ENCODE data around the gene LIN28B. TPM values are rescaled to one million over a fixed set of nuclear protein-coding genes. Genes with fewer than 3 reads are reported as not detected.

LIN28B gene
- total and polyA plus RNA-seq, 2 experiments from 2014 or later = 35.3 to 96.4 TPM

DNA sequence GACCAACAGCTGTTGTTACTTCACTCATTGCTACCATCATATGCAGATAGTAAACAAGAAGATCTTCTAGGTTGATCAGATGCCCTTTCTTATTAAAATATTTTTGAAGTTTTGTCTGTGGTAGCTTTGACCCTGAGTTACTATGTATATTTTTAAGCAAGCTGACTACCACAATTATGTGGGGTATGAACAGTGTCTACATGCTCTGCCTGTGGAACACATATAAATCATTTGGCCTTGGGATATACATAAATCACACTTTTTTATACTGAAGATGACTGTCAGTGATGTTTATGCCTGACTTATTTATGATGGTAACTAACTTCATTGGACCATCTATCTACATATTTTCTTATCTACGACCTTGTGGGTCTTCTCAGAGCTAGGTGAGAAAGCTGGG, 44.2 kb downstream of the LIN28B start:
- Histone ChIP-seq H3K79me2 (replicated peaks; ENCODE audit: insufficient read depth) (peaks cover 93% of the 10 kb centered on the region), H2AFZ (no peak overlapping the region), H3K4me2 (no peak overlapping the region), H3K4me1 (ENCODE audit: insufficient read depth) (peaks cover 14% of the 10 kb centered on the region; the same call in 1 of the 2 replicates), H3K9me2 (ENCODE audit: insufficient read depth) (no peaks in the 10 kb centered on the region), H3K27me3 (ENCODE audit: insufficient read depth) (no peaks in the 10 kb centered on the region), H4K20me1 (replicated peaks; ENCODE audit: insufficient read depth) (0 out of 2 replicates have a peak, but pooled peaks cover 6% of the 10 kb centered on the region), H3K36me3 (ENCODE audit: insufficient read depth) (no peaks in the 10 kb centered on the region), H3F3A (replicated peaks; ENCODE audit: low read depth) (no peaks in the 10 kb centered on the region), H3K4me3 (no peak overlapping the region), H3K27ac (ENCODE audit: low read depth) (no peak overlapping the region)
- TF ChIP-seq CREB1 (CRISPR knock-in tag; IDR thresholded peaks at IDR 0.05; ENCODE audit: low read depth) (no peak), NANOG (IDR thresholded peaks at IDR 0.05; ENCODE audit: borderline replicate concordance) (no peak), EZH2phosphoT487 (IDR thresholded peaks at IDR 0.05; ENCODE audit: unreplicated experiment) (no peak), ZNF331 (CRISPR knock-in tag; IDR thresholded peaks at IDR 0.05; ENCODE audit: low read depth) (no peak), ZNF114 (CRISPR knock-in tag; IDR thresholded peaks at IDR 0.05) (no peak), EZH2 (IDR thresholded peaks at IDR 0.05; ENCODE audit: low read depth, unreplicated experiment) (no peak), POLR2AphosphoS5 (IDR thresholded peaks at IDR 0.05; ENCODE audit: low read depth) (no peak), STAT1 (IDR thresholded peaks at IDR 0.05; ENCODE audit: unreplicated experiment) (no peak), JUNB (IDR thresholded peaks at IDR 0.05; ENCODE audit: unreplicated experiment) (no peak)
- TF ChIP-seq, protein P1, sequence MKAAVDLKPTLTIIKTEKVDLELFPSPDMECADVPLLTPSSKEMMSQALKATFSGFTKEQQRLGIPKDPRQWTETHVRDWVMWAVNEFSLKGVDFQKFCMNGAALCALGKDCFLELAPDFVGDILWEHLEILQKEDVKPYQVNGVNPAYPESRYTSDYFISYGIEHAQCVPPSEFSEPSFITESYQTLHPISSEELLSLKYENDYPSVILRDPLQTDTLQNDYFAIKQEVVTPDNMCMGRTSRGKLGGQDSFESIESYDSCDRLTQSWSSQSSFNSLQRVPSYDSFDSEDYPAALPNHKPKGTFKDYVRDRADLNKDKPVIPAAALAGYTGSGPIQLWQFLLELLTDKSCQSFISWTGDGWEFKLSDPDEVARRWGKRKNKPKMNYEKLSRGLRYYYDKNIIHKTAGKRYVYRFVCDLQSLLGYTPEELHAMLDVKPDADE (IDR thresholded peaks at IDR 0.05) = no peak
- TF ChIP-seq, protein P2, sequence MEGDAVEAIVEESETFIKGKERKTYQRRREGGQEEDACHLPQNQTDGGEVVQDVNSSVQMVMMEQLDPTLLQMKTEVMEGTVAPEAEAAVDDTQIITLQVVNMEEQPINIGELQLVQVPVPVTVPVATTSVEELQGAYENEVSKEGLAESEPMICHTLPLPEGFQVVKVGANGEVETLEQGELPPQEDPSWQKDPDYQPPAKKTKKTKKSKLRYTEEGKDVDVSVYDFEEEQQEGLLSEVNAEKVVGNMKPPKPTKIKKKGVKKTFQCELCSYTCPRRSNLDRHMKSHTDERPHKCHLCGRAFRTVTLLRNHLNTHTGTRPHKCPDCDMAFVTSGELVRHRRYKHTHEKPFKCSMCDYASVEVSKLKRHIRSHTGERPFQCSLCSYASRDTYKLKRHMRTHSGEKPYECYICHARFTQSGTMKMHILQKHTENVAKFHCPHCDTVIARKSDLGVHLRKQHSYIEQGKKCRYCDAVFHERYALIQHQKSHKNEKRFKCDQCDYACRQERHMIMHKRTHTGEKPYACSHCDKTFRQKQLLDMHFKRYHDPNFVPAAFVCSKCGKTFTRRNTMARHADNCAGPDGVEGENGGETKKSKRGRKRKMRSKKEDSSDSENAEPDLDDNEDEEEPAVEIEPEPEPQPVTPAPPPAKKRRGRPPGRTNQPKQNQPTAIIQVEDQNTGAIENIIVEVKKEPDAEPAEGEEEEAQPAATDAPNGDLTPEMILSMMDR (conservative IDR thresholded peaks at IDR 0.05; ENCODE audit: low read depth in 2 of 2) = no peak
- TF ChIP-seq, protein P3, sequence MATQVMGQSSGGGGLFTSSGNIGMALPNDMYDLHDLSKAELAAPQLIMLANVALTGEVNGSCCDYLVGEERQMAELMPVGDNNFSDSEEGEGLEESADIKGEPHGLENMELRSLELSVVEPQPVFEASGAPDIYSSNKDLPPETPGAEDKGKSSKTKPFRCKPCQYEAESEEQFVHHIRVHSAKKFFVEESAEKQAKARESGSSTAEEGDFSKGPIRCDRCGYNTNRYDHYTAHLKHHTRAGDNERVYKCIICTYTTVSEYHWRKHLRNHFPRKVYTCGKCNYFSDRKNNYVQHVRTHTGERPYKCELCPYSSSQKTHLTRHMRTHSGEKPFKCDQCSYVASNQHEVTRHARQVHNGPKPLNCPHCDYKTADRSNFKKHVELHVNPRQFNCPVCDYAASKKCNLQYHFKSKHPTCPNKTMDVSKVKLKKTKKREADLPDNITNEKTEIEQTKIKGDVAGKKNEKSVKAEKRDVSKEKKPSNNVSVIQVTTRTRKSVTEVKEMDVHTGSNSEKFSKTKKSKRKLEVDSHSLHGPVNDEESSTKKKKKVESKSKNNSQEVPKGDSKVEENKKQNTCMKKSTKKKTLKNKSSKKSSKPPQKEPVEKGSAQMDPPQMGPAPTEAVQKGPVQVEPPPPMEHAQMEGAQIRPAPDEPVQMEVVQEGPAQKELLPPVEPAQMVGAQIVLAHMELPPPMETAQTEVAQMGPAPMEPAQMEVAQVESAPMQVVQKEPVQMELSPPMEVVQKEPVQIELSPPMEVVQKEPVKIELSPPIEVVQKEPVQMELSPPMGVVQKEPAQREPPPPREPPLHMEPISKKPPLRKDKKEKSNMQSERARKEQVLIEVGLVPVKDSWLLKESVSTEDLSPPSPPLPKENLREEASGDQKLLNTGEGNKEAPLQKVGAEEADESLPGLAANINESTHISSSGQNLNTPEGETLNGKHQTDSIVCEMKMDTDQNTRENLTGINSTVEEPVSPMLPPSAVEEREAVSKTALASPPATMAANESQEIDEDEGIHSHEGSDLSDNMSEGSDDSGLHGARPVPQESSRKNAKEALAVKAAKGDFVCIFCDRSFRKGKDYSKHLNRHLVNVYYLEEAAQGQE (IDR thresholded peaks at IDR 0.05; ENCODE audit: unreplicated experiment) = no peak
- TF ChIP-seq, protein P4, sequence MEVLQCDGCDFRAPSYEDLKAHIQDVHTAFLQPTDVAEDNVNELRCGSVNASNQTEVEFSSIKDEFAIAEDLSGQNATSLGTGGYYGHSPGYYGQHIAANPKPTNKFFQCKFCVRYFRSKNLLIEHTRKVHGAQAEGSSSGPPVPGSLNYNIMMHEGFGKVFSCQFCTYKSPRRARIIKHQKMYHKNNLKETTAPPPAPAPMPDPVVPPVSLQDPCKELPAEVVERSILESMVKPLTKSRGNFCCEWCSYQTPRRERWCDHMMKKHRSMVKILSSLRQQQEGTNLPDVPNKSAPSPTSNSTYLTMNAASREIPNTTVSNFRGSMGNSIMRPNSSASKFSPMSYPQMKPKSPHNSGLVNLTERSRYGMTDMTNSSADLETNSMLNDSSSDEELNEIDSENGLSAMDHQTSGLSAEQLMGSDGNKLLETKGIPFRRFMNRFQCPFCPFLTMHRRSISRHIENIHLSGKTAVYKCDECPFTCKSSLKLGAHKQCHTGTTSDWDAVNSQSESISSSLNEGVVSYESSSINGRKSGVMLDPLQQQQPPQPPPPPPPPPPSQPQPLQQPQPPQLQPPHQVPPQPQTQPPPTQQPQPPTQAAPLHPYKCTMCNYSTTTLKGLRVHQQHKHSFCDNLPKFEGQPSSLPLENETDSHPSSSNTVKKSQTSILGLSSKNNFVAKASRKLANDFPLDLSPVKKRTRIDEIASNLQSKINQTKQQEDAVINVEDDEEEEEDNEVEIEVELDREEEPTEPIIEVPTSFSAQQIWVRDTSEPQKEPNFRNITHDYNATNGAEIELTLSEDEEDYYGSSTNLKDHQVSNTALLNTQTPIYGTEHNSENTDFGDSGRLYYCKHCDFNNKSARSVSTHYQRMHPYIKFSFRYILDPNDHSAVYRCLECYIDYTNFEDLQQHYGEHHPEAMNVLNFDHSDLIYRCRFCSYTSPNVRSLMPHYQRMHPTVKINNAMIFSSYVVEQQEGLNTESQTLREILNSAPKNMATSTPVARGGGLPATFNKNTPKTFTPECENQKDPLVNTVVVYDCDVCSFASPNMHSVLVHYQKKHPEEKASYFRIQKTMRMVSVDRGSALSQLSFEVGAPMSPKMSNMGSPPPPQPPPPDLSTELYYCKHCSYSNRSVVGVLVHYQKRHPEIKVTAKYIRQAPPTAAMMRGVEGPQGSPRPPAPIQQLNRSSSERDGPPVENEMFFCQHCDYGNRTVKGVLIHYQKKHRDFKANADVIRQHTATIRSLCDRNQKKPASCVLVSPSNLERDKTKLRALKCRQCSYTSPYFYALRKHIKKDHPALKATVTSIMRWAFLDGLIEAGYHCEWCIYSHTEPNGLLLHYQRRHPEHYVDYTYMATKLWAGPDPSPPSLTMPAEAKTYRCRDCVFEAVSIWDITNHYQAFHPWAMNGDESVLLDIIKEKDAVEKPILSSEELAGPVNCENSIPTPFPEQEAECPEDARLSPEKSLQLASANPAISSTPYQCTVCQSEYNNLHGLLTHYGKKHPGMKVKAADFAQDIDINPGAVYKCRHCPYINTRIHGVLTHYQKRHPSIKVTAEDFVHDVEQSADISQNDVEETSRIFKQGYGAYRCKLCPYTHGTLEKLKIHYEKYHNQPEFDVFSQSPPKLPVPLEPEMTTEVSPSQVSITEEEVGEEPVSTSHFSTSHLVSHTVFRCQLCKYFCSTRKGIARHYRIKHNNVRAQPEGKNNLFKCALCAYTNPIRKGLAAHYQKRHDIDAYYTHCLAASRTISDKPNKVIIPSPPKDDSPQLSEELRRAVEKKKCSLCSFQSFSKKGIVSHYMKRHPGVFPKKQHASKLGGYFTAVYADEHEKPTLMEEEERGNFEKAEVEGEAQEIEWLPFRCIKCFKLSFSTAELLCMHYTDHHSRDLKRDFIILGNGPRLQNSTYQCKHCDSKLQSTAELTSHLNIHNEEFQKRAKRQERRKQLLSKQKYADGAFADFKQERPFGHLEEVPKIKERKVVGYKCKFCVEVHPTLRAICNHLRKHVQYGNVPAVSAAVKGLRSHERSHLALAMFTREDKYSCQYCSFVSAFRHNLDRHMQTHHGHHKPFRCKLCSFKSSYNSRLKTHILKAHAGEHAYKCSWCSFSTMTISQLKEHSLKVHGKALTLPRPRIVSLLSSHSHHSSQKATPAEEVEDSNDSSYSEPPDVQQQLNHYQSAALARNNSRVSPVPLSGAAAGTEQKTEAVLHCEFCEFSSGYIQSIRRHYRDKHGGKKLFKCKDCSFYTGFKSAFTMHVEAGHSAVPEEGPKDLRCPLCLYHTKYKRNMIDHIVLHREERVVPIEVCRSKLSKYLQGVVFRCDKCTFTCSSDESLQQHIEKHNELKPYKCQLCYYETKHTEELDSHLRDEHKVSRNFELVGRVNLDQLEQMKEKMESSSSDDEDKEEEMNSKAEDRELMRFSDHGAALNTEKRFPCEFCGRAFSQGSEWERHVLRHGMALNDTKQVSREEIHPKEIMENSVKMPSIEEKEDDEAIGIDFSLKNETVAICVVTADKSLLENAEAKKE (CRISPR knock-in tag; IDR thresholded peaks at IDR 0.05) = no peak
- DNase-seq (ENCODE audit: low spot score) = no peak
- H3K9me3 Mint-ChIP-seq = no peaks in the 10 kb centered on the region
- H3K36me3 Mint-ChIP-seq (ENCODE audit: low read depth) = peaks cover 11% of the 10 kb centered on the region; the same call in 2 of the 3 replicates
- no peak overlapping the region for H3K27ac Mint-ChIP-seq
- no peak overlapping the region for H3K4me3 Mint-ChIP-seq
- H3K4me1 Mint-ChIP-seq = peaks cover 11% of the 10 kb centered on the region
- ATAC-seq = no peak
- no peaks in the 10 kb centered on the region for H3K27me3 Mint-ChIP-seq (ENCODE audit: insufficient read depth, low read depth, poor library complexity)
